K562 (cell line): ENCODE data around the gene CASP7. TPM values are rescaled to one million over a fixed set of nuclear protein-coding genes. Genes with fewer than 3 reads are reported as not detected.

Source experiments
- ATAC-seq: fragments of 200-7000 bp; cut with Tn5 transposase; 3 replicates; pipeline ENCODE4 v1.9.1; 2020; ENCODE audit warnings: moderate library complexity
- BruUV-seq: library from RNA; stranded (reverse); fragments of 400-500 nt; replicated peaks from 2 replicates; lab custom pipeline; 2021; lab: Mats Ljungman, UMichigan
- CTCF ChIA-PET: fragments of 300-600 bp; formaldehyde crosslinking; extraction: SDS; loops from one replicate; lab custom pipeline; 2021; ENCODE audit warnings: low intra/inter-chr PET ratio; lab: Yijun Ruan, JAX
- POLR2A ChIA-PET: fragments of 300-600, 350-650 bp; sonication (Branson Sonifier 250); formaldehyde crosslinking; extraction: SDS; loops from one replicate; lab custom pipeline; 2021; ENCODE audit warnings: antibody characterized with exemption, inconsistent platforms; lab: Yijun Ruan, JAX
- DNase-seq, 4 experiments: peaks; one replicate each; pipeline versions ENCODE4 v3.0.0 to v3.0.0-alpha.2; 2011 to 2018; ENCODE audit warnings: low spot score in 3 of 4, mixed read lengths in 3 of 4; ENCODE audit errors: extremely low read depth in 1 of 4
- FAIRE-seq: peaks from 2 replicates; lab custom pipeline; 2011; peaks lifted over from hg19 to GRCh38; lab: Jason Lieb, UNC
- H2AFZ ChIP-seq: 2 replicates; pipeline ENCODE4 v1.6.0; 2011; ENCODE audit warnings: low read depth, low read length, control low read depth, inconsistent platforms
- H3K27ac ChIP-seq: fragments of 200-600 bp; 3 replicates; pipeline ENCODE4 v1.8.0; 2011; ENCODE audit warnings: low read depth, mild to moderate bottlenecking, control low read depth, inconsistent platforms, low read length, moderate library complexity, mixed read lengths; ENCODE audit errors: extremely low read depth
- H3K27me3 ChIP-seq, 2 experiments: fragments of 300-600 bp in 1 of 2; 2 replicates in 1 of 2; 3 replicates in 1 of 2; pipeline versions ENCODE4 v1.6.0 to v1.8.0; 2011; ENCODE audit warnings: inconsistent platforms in 2 of 2, low read length in 2 of 2, mild to moderate bottlenecking in 1 of 2, mixed read lengths in 1 of 2, moderate library complexity in 1 of 2; ENCODE audit not compliant: control insufficient read depth in 2 of 2, insufficient read depth in 2 of 2
- H3K36me3 ChIP-seq: fragments of 300-600 bp; 3 replicates; pipeline ENCODE4 v1.8.0; 2011; ENCODE audit warnings: mild to moderate bottlenecking, low read length, inconsistent platforms; ENCODE audit not compliant: control insufficient read depth, insufficient read depth
- H3K4me1 ChIP-seq, 2 experiments: fragments of 200-600 bp in 1 of 2; replicated peaks in 1 of 2; 2 replicates in 1 of 2; 3 replicates in 1 of 2; pipeline versions ENCODE4 v1.5.1 to v1.8.0; 2011; ENCODE audit warnings: inconsistent platforms in 2 of 2, low read length in 2 of 2, mild to moderate bottlenecking in 1 of 2, mixed read lengths in 1 of 2, moderate library complexity in 1 of 2; ENCODE audit not compliant: control insufficient read depth in 2 of 2, insufficient read depth in 2 of 2
- H3K4me2 ChIP-seq: 2 replicates; pipeline ENCODE4 v1.6.1; 2011; ENCODE audit warnings: low read length, control low read depth, inconsistent platforms, mixed read lengths; ENCODE audit not compliant: insufficient read depth
- H3K4me3 ChIP-seq: fragments of 200-600 bp; sonication (generic), shearing (Covaris generic); 2 replicates; pipeline ENCODE4 v1.5.1; 2016; ENCODE audit warnings: control low read depth, inconsistent platforms
- H3K79me2 ChIP-seq: fragments of 200-600 bp; 3 replicates; pipeline ENCODE4 v1.8.0; 2011; ENCODE audit warnings: low read length, inconsistent platforms; ENCODE audit not compliant: control insufficient read depth, insufficient read depth
- H3K9ac ChIP-seq, 2 experiments: 2 replicates each; pipeline versions ENCODE4 v1.6.0 to v1.6.1; 2011; ENCODE audit warnings: low read depth in 2 of 2, low read length in 2 of 2, control low read depth in 1 of 2, inconsistent platforms in 1 of 2, mild to moderate bottlenecking in 1 of 2, mixed read lengths in 1 of 2; ENCODE audit not compliant: insufficient read depth in 1 of 2
- H3K9me1 ChIP-seq: one replicate; pipeline ENCODE4 v1.6.0; 2011; ENCODE audit warnings: inconsistent platforms, mild to moderate bottlenecking, low read length, moderate library complexity; ENCODE audit not compliant: control insufficient read depth, insufficient read depth
- H3K9me3 ChIP-seq: replicated peaks from 2 replicates; pipeline ENCODE4 v1.5.1; 2011; ENCODE audit warnings: low read depth, low read length, inconsistent platforms; ENCODE audit not compliant: control insufficient read depth, insufficient read depth
- H4K20me1 ChIP-seq: replicated peaks from 2 replicates; pipeline ENCODE4 v1.6.1; 2011; ENCODE audit warnings: low read length, inconsistent platforms, mixed read lengths; ENCODE audit not compliant: control insufficient read depth, insufficient read depth
- FOXA3 ChIP-seq, 2 experiments: fragments of 450-650 bp in 1 of 2; sonication (generic) in 1 of 2; formaldehyde crosslinking; IDR thresholded peaks in 1 of 2; conservative IDR thresholded peaks in 1 of 2; 2 replicates each; pipeline versions ENCODE4 v1.4.0 to v1.8.0; 2020 to 2022; ENCODE audit warnings: mild to moderate bottlenecking in 2 of 2, missing genetic modification reagents in 1 of 2
- MEF2A ChIP-seq: IDR thresholded peaks from 2 replicates; pipeline ENCODE4 v1.6.1; 2011; ENCODE audit warnings: low read depth, mild to moderate bottlenecking, low read length, moderate library complexity; ENCODE audit not compliant: control insufficient read depth
- MIER1 ChIP-seq: fragments of 450-650 bp; IDR thresholded peaks from 2 replicates; pipeline ENCODE4 v1.6.1; 2016; ENCODE audit warnings: antibody characterized with exemption, mild to moderate bottlenecking, low read depth
- MNT ChIP-seq, 2 experiments: fragments of 450-650 bp; conservative IDR thresholded peaks; 2 replicates each; pipeline ENCODE4 v1.6.1; 2017; ENCODE audit warnings: mild to moderate bottlenecking in 2 of 2, moderate library complexity in 2 of 2
- NFRKB ChIP-seq: fragments of 450-650 bp; IDR thresholded peaks from 2 replicates; pipeline ENCODE4 v1.6.1; 2016; ENCODE audit warnings: low read depth
- TAF7 ChIP-seq: fragments of 450-650 bp; IDR thresholded peaks from 2 replicates; pipeline ENCODE4 v1.6.1; 2016; ENCODE audit warnings: missing genetic modification characterization, missing compliant biosample characterization
- TSHZ1 ChIP-seq: fragments of 250-450 bp; sonication (Bioruptor Pico); IDR thresholded peaks from 2 replicates; pipeline ENCODE4 v1.4.0; 2020; ENCODE audit warnings: mild to moderate bottlenecking, moderate library complexity
- ZBTB17 ChIP-seq: fragments of 450-650 bp; formaldehyde crosslinking; IDR thresholded peaks from 2 replicates; pipeline ENCODE4 v1.4.0; 2020; ENCODE audit warnings: mild to moderate bottlenecking
- ZNF830 ChIP-seq: fragments of 250-450 bp; sonication (Bioruptor Pico); IDR thresholded peaks from 2 replicates; pipeline ENCODE4 v1.5.0; 2021; ENCODE audit warnings: mild to moderate bottlenecking
- WGBS: fragments of 100-300 bp; shearing (Covaris generic); methylation state at CpG from one replicate; pipeline ENCODE4 v1.1.6; 2016; ENCODE audit warnings: low coverage, mixed read lengths; ENCODE audit not compliant: insufficient coverage; ENCODE audit errors: missing lambda C conversion rate; 5-methylcytosine and 5-hydroxymethylcytosine counted together
- in situ Hi-C: fragments of 300-500 bp; cut with MboI; formaldehyde crosslinking; loops from 4 replicates; pipeline ENCODE4 v1.15.0; 2018; ENCODE audit warnings: inconsistent platforms, mixed read lengths
- intact Hi-C: fragments of 100-400 bp; cut with micrococcal nuclease; formaldehyde crosslinking; loops from 2 replicates; pipeline ENCODE4 v1.14.2; 2022
- polyA plus RNA-seq, 8 experiments: library from polyadenylated mRNA; depleted of rRNA in 4 of 8; stranded (reverse) in 5 of 8; unstranded in 3 of 8; fragments of >200 nt; fragmentation: Nextera tagmentation in 2 of 8; fragmentation: Illumina TruSeq in 1 of 8; extraction: Ambion mirVana in 2 of 8; extraction: Trizol in 1 of 8; gene quantifications; 2 replicates each; pipeline versions ENCODE4 v1.2.1 to v1.2.3, GENCODE V29; 2011 to 2014; ENCODE audit warnings: inconsistent platforms in 1 of 8, missing spikeins in 1 of 8
- total RNA-seq, 7 experiments: library from RNA; depleted of rRNA in 6 of 7; stranded (reverse); fragments of >200 nt in 6 of 7; fragmentation: Illumina TruSeq in 2 of 7; extraction: Trizol in 2 of 7; gene quantifications; 2 replicates each; pipeline versions ENCODE4 v1.2.1 to v1.2.3, GENCODE V29; 2011 to 2021; ENCODE audit warnings: low replicate concordance in 1 of 7

Gene CASP7
- total and polyA plus RNA-seq, 9 of the 15 experiments (the other 6 are each of a cell fraction or from before 2014, with no cell fraction given) = 2.2 to 23.3 (median 9.0) TPM

GRCh38 chr10:113663908-113664307 is 15.8 kb upstream of the CASP7 start, which contains the start of gene NRAP:
Gene NRAP (minus strand): TSS chr10:113664041. CDS start chr10:113663882, 159 bp downstream.
- intact Hi-C loops = no loop called here
- H3K36me3 ChIP-seq = no peaks in the 10 kb centered on the region
- TF ChIP-seq MEF2A (no peak), MNT (conservative IDR thresholded peaks at IDR 0.05) (no peak), TSHZ1 (CRISPR knock-in tag) (no peak), ZNF830 (no peak), TAF7 (tag) (no peak), ZBTB17 (no peak), FOXA3 (CRISPR knock-in tag; conservative IDR thresholded peaks at IDR 0.05 in 1 of 2, IDR thresholded peaks at IDR 0.05 in 1 of 2) (no peak), NFRKB (no peak), MIER1 (no peak)
- TF ChIP-seq, all 486 proteins: peak for 0
- ATAC-seq (no peak), FAIRE-seq (no peak), DNase-seq (no peak)
- no peaks in the 10 kb centered on the region for H3K79me2 ChIP-seq
- H3K27ac ChIP-seq = no peak within 1 kb of the TSS
- in situ Hi-C loops = no loop called here
- H3K4me3 ChIP-seq = no peak within 1 kb of the TSS
- ChIA-PET CTCF (no interaction called here), POLR2A (no interaction called here)
- BruUV-seq = no TSS peak
- no peak within 1 kb of the TSS for H2AFZ ChIP-seq
- no peaks in the 10 kb centered on the region for H3K9me1 ChIP-seq
- H3K4me2 ChIP-seq = no peak within 1 kb of the TSS
- H3K4me1 ChIP-seq = no peaks in the 10 kb centered on the region
- WGBS = 8% methylated on average over 5 of the region's 5 CpGs
- H3K9me3 ChIP-seq = no peaks in the 10 kb centered on the region
- no peak within 1 kb of the TSS for H3K9ac ChIP-seq
- no peaks in the 10 kb centered on the region for H4K20me1 ChIP-seq
- no peaks in the 10 kb centered on the region for H3K27me3 ChIP-seq
